Superior temporal gyrus (tissue), 1 donor: ENCODE data around the gene FHAD1.
"Not testable (repeated sequence)": the region's sequence is repeated elsewhere in the genome, so short reads cannot be mapped to it uniquely, and the experiment has no call there.

Experiments
- DNase-seq: peaks from one replicate; pipeline ENCODE4 v3.0.0-alpha.2; 2016; ENCODE audit errors: extremely low spot score

The FHAD1 gene

DNA sequence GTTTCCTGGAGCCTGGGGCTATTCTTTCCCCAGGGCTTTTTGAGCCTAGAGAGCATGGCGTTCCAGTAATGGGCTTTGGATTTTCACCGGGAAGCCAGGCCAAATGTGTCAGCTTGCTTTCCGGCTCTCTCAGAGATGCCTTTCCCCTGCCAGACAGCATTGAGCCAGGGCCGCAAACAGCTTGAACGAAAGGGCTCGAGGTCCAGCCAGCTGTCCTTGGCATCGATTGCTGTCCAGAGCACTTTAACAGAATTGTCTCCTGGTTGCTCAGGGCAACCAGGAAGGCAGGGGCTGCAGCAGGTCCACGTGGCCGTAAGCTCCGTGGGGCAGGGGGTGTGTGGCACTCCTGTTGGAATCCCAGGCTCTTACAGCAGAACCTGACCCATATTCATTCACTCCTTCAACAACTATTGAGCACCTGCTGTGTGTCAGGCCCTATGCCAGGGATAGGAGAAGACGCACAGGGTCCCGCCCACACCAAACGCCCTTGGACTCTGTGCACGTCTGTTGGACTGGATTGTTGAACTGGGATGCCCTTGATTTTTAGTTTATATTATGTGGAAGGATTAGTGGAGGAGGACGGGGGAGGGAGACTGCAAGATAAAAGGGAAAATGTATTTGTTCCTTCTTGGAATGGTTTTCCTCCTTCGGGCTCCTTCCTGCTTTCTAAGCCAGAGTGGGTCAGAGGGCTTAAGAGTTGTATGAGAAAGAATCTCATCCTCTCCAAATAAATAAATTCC, 123.9 kb downstream of the FHAD1 start:
- no peak for DNase-seq

DNA sequence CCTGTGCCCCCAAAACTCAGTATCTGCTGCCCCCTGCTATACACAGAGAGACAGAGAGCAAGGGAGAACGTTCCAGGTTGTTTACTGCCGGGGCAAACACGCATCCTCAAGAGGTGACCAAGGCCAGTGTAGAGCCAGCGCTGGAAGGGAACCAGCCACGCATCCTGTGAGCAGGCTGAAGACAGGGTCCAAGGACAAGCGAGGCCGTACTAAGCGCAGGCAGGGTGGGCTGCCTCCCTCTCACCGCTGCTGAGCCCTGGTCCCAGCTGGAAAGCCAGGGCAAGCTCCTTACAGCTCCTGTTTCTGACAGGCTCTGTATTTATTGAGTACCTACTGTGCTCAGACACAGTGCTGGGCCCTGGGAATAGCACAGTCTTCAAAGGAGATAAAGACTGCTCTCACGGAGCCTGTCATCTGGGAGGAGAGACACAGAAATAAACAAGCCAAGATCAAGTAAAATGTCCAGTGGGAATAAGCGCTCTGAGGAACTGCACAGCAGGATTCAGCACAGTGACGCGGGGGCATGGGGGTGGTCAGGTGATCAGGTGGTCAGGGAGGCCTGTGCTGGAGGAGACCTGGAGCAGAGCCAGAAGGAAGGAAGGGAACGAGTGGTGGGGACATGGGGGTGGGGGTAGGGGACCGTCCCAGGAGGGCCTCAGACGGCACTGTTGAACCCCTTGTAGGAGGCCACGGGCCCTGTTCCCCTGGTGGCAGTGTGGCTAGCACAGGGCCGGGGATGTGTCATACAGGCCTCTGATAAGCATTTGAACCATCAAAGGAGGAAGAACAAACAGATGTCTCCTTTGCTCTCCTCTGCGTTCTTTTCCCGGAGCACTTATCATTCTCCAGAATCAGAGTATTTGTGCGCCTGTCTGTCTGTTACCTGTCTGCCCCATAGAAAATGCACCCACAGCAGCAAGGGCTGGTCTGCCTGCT, 124.9 kb downstream of the FHAD1 start:
- DNase-seq = no peak

GRCh38 chr1:15378729-15379128, 131.7 kb downstream of the FHAD1 start:
- DNase-seq = no peak

GRCh38 chr1:15379151-15379550, 132.1 kb downstream of the FHAD1 start:
- not testable (repeated sequence) for DNase-seq

DNA sequence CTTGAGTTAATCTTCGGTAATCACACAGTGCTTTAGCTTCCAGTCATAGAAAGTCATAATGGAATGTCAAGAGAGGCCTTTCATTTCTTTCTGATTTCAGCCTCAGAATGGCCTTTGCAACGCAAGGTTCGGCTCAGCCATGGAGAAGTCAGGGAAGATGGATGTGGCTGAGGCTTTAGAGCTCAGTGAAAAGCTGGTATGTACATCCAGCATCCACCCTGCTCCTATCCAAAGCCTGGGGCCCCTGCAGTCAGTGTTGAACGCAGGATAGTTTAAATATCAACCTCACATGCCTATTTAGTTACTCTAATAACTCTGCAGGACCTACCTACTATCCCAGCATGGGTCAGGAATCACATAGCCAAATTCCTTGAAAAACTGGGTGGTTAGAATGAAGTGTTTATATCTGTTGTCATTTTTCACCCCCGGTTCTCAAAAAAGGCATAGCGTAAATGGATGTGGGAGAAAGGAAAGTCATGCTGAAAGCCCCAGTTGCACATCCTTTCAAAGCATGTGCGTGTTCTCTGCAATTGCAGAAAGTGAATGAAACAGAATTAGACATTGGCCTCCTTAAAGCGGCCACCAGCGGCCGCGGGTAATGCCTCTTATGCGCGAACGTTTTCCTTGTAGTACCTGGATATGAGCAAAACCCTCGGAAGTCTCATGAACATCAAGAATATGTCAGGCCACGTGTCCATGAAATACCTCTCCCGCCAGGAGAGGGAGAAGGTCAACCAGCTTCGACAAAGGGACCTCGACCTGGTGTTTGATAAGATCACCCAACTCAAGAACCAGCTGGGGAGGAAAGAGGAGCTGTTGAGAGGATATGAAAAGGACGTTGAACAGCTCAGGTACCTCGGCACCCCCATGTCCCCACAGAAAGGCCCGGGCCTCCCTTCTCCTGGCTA, 133.8 kb downstream of the FHAD1 start:
- no peak for DNase-seq

- DNase-seq = no peak
These were observed 134.8 kb downstream of the FHAD1 start for GRCh38 chr1:15381805-15382204.

GRCh38 chr1:15382601-15383518, 135.8 kb downstream of the FHAD1 start:
- DNase-seq = no peak

- no peak for DNase-seq
These were observed 136.8 kb downstream of the FHAD1 start for GRCh38 chr1:15383810-15384209.

- DNase-seq = peak; percentile 85
These were observed 137.4 kb downstream of the FHAD1 start for GRCh38 chr1:15384301-15384901.

DNA sequence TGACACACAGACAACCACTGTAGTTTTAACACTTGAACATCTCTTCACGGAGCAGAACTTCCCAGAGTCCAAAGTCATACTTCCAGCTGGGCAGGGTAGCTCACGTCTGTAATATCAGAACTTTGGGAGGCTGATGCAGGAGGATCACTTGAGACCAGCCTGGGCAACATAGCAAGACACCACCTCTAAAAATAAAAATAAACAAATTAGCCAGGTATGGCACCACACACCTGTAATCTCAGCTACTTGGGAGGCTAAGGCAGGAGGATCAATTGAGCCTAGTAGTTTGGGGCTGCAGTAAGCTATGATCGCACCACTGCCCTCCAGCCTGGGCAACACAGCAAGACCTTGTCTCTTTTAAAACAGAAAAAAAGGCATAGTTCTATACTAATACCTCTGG, 138.4 kb downstream of the FHAD1 start:
- no peak for DNase-seq

GRCh38 chr1:15386164-15386749, 139.2 kb downstream of the FHAD1 start:
- DNase-seq = peak; percentile 62

GRCh38 chr1:15388201-15388880, 141.3 kb downstream of the FHAD1 start:
- DNase-seq = no peak

- not testable (repeated sequence) for DNase-seq
These were observed 142.8 kb downstream of the FHAD1 start for GRCh38 chr1:15389828-15390227.

GRCh38 chr1:15390667-15391066, 143.6 kb downstream of the FHAD1 start:
- no peak for DNase-seq

- no peak for DNase-seq
These were observed 144.3 kb downstream of the FHAD1 start for GRCh38 chr1:15391366-15391765.

GRCh38 chr1:15393475-15394257, 146.6 kb downstream of the FHAD1 start:
- no peak for DNase-seq

- no peak for DNase-seq
These were observed 147.3 kb downstream of the FHAD1 start for GRCh38 chr1:15394258-15394690.

DNA sequence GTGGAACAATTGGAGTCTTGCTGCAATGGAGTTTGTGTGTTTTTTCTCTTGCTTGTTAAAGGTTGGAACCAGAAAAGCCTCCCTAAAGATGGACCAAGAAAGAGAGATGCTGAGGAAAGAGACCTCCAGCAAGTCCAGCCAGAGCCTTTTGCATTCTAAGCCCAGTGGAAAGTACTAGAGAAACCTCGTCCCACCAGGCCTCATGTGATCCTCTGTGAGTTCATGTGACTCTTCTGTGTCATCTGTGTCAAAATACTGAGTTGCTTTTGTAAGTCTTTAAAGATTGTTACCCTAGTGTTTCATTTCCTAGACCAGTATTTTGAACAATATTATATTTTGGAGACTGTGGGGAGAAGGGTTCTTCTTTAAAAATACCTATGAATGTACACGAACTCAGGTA, 150.2 kb downstream of the FHAD1 start:
- no peak for DNase-seq
